Posterior vena cava (tissue), 2 donors: Measurements from ENCODE around the gene APOL4. TPM values are rescaled to one million over a fixed set of nuclear protein-coding genes. Genes with fewer than 3 reads are reported as not detected.
A peak's percentile ranks its signal among the peaks of the same experiment; 100 is the strongest.
"Not testable (repeated sequence)": the region's sequence is repeated elsewhere in the genome, so short reads cannot be mapped to it uniquely, and the experiment has no call there.

Source experiments
- DNase-seq: peaks from one replicate; pipeline ENCODE4 v3.0.0-alpha.2; 2020; ENCODE audit warnings: low spot score
- intact Hi-C, 2 donors: fragments of 100-400 bp; cut with DNase I; formaldehyde crosslinking; loops; one replicate each; pipeline versions ENCODE4 v1.14.1 to v1.14.2; 2022 to 2023
- total RNA-seq, 2 donors: library from RNA; stranded (reverse); fragmentation: NEBNext Ultra II Directional; extraction: Animal tissue kit (Norgen Biotek cat#: 25700); gene quantifications; one replicate each; pipeline ENCODE4 v1.2.1, GENCODE V29; 2021
- donor health status: DM: yes; HTN: yes; CAD: no.
- donor health status: DM: yes; HTN: yes; CAD: no.

Gene APOL4
- total RNA-seq, 2 donors from 2014 or later: 7.5 to 9.5 TPM

GRCh38 chr22:36164621-36165020 is 37.0 kb downstream of the APOL4 start:
- intact Hi-C loops: no loop called here
- DNase-seq: no peak

DNA sequence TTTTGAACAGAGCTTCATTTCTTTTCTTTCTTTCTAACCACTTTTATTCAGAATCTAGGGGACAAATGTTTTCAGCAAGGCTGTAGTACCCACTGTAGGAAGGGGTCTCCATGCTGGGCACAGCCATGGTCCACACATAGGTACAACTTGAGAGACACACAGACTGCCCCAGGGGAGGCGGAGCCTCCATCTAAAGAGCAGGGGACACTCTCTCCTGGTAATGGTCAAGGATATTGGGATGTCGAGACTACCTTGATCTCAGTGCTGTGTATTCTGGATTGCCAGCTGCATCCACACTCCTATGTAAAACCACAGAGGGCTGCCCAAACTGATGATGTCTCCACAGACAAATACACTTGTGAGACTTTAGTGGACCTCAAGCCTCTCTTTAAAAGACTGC is 38.1 kb downstream of the APOL4 start:
- intact Hi-C loops: no loop called here
- no peak for DNase-seq

- DNase-seq: no peak
- intact Hi-C loops: no loop called here
Measured at GRCh38 chr22:36162127-36163034, 39.2 kb downstream of the APOL4 start.

DNA sequence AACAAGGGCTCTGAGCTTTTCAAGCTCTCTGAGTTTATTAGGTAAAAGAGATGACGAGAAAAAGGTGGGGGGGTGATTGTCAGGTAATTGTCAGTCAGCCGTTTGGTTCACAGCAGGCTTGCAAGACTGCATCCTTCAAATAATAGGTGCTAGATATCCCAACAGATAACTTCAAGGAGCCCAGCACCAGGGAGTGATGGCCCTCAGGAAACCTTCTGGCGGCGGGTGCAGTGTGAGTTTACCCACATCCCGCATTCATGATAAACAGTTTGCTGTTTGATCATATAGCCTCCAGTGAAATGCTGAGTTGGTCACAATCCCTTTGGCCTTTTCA is 39.8 kb downstream of the APOL4 start:
- intact Hi-C loops, DNase-seq: not testable (repeated sequence)

GRCh38 chr22:36160499-36160942 is 41.1 kb downstream of the APOL4 start, which contains the start of gene APOL3:
Gene APOL3, minus strand, starts transcription at chr22:36160755. Its CDS starts 11,700 bp downstream, at chr22:36149055.
- DNase-seq: peak; percentile 91
- intact Hi-C loops: no loop called here

DNA sequence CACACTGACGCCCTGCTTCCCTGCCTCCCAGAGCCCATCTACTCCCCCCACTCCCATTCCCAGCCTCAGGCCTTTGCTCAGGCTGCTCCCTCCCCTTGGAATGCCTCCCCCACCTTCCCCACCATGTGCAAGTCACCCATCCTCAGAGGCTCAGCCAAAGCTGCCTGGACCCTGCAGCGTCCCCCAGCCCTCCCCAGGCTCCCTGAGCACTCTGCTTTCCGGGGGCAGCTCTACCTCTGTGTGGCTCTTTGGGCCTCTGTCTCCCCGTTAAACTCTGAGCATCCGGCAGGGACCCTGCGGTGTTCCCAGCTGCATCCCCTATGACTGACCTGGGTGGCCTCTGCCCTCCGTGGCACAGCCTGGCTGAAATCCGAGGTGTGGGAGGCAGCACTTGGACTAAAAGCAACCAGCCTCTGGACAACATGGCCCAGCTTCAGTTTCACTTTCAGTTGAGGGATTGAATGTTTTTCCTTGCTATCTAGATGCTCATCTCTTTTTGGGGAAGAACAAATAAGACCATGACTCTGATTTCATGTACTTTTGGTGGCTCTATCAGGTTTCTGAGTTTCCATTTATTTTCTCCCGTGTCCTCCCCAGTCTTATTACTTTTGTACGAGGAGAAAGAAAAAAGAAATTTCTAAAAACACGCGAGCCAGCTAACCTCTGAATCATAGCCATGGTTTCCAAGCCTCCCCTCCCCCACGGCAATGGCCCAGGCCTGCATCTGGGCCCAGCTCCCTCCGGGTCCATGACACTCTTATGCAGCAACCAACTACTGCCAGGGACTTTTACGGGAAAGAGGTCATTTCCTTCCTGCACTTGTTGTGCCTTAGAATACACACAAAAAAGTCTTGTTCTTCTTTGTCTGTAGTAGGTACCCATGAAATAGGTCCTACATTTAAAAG is 44.8 kb downstream of the APOL4 start:
- DNase-seq: peak; percentile 95
- intact Hi-C loops: no loop called here

DNA sequence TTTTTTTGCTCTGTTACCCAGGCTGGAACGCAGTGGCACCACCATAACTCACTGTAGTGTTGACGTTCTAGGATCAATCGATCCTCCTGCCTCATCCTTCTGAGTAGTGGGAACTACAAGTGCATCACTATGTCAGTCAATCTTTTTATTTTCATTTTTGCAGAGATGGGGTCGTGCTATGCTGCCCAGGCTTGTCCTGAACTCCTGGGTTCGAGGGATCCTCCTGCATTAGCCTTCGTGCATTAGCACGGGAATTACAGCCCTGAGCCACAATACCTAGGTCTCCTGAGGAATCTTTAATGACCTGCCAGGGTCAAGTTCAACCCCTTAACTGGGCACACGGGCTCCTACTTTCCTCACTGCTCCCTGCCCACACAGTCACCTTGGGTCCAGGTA is 45.5 kb downstream of the APOL4 start:
- no peak for DNase-seq
- intact Hi-C loops: no loop called here

- intact Hi-C loops: no loop called here
- DNase-seq: peak; percentile 87
Measured at GRCh38 chr22:36155702-36156101, 45.9 kb downstream of the APOL4 start.

DNA sequence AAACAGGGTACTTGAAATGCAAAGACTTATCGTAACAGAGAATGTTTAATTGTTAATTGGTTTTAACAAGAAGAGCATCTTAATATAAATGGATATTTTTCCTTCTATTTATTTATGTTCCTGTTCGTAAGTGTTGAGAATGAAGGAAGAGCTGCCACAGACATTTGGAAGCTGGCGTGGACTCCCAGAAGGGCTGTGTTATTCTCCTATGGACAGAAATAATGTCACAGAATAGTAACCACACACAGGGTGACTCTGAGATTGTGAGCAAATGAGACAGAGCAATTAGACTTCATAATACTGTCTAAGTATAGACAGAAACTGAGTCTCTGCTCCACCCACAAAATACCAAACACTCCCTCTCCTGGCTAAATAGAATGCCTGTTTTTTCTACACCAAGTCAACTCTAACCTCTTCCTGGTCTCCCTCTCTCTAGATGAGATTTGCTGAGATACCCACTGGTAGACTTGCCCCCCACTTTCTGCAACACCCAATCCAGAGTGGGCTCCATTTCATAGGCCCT is 47.1 kb downstream of the APOL4 start:
- DNase-seq: no peak
- intact Hi-C loops: no loop called here

GRCh38 chr22:36153501-36154422 is 47.8 kb downstream of the APOL4 start:
- DNase-seq: no peak
- intact Hi-C loops: no loop called here

GRCh38 chr22:36152821-36153220 is 48.8 kb downstream of the APOL4 start:
- intact Hi-C loops: not testable (repeated sequence)

GRCh38 chr22:36152088-36152487 is 49.5 kb downstream of the APOL4 start:
- intact Hi-C loops: no loop called here
- no peak for DNase-seq

More at GRCh38 chr22:36152821-36153220, 48.8 kb downstream of the APOL4 start:
- not testable (repeated sequence) for DNase-seq

- DNase-seq: no peak
- intact Hi-C loops: no loop called here
Measured at GRCh38 chr22:36151006-36151595, 50.5 kb downstream of the APOL4 start.

GRCh38 chr22:36149441-36149840 is 52.2 kb downstream of the APOL4 start:
- intact Hi-C loops: no loop called here
- no peak for DNase-seq

GRCh38 chr22:36148411-36148810 is 53.2 kb downstream of the APOL4 start:
- DNase-seq: no peak
- intact Hi-C loops: no loop called here

DNA sequence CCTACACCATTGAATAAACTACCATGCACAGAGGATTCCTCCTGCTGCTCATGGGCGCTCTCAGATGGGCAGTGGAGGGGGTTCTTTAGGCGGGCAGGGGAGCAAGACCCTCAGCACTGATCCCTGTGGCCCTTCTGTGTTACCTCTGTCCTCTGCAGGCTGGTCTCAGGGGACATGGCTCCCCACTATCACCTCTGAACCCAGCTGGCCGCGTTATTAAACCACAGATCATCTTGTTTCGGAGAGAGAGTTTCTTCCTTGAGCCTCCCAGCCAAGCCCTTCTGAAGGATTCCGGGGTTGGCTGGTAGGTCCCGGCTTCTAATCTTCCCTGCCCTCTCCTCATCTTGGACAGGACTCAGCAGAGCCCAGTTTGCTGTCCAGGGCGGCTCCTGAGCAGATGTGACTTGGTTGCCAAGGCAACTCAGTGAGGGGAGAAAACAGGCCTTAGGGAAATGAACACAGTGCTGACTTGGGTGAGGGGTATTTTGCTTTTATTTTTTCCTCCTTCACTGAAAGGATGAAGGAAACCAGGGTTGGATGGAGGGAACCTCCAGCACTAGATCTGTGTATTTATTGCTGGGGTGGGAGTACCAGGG is 54.3 kb downstream of the APOL4 start:
- no peak for DNase-seq
- intact Hi-C loops: no loop called here

GRCh38 chr22:36145881-36146280 is 55.7 kb downstream of the APOL4 start:
- DNase-seq: no peak
- intact Hi-C loops: loop anchor here in 1 of 2 donors (2.0 kb wide), 1 partner anchor 35 kb away; no protein-coding TSS in a partner anchor
